Left lung (tissue), 10 donors: Measurements from ENCODE around the gene THYN1. TPM values are rescaled to one million over a fixed set of nuclear protein-coding genes. Genes with fewer than 3 reads are reported as not detected.

Experiments used
- ATAC-seq: fragments of 200-7000 bp; cut with Tn5 transposase; one replicate; pipeline ENCODE4 v1.9.1; 2020; ENCODE audit warnings: moderate library complexity
- DNase-seq, 4 donors: peaks; one replicate each; pipeline ENCODE4 v3.0.0-alpha.2; 2013 to 2020
- H3K27ac ChIP-seq, 2 donors: fragments of 200-600 bp; sonication (generic) in 1 of 2; one replicate each; pipeline versions ENCODE4 v1.5.0 to v1.8.0; 2020 to 2021
- H3K27me3 ChIP-seq, 2 donors: fragments of 200-600 bp; sonication (generic) in 1 of 2; one replicate each; pipeline versions ENCODE4 v1.5.0 to v1.8.0; 2020 to 2021
- H3K36me3 ChIP-seq, 2 donors: fragments of 200-600 bp; sonication (generic) in 1 of 2; one replicate each; pipeline versions ENCODE4 v1.5.0 to v1.8.0; 2020 to 2021
- H3K4me1 ChIP-seq, 2 donors: fragments of 200-600 bp; one replicate each; pipeline ENCODE4 v1.8.0; 2021
- H3K4me3 ChIP-seq, 2 donors: fragments of 200-600 bp; sonication (generic) in 1 of 2; one replicate each; pipeline versions ENCODE4 v1.5.0 to v1.8.0; 2020 to 2021; ENCODE audit warnings: mild to moderate bottlenecking in 1 of 2
- H3K9me3 ChIP-seq, 2 donors: fragments of 200-600 bp; sonication (generic) in 1 of 2; one replicate each; pipeline versions ENCODE4 v1.5.0 to v1.8.0; 2020 to 2021
- intact Hi-C, 2 donors: fragments of 100-400 bp; cut with DNase I; formaldehyde crosslinking; loops; one replicate each; pipeline versions ENCODE4 v1.11.2 to v1.14.2; 2022
- polyA plus RNA-seq, 6 donors: library from polyadenylated mRNA; unstranded; fragments of 120-200 nt; gene quantifications; one replicate each; pipeline ENCODE4 v1.2.1, GENCODE V29; 2013; ENCODE audit not compliant: insufficient read length in 6 of 6
- total RNA-seq, 2 donors: library from RNA; stranded (reverse); fragmentation: NEBNext Ultra II Directional; extraction: Animal tissue kit (Norgen Biotek cat#: 25700); gene quantifications; one replicate each; pipeline ENCODE4 v1.2.1, GENCODE V29; 2021
- TF ChIP-seq, protein P1 (sequence below), 2 donors: fragments of 200-600 bp; sonication (generic) in 1 of 2; IDR thresholded peaks; one replicate each; pipeline versions ENCODE4 v1.5.0 to v1.8.0; 2021; ENCODE audit warnings: antibody characterized with exemption in 2 of 2
- donor health status: DM: no; HTN: yes; CAD: no.
- donor health status: DM: no; HTN: no; CAD: no.

The THYN1 gene
- total and polyA plus RNA-seq, 8 donors = 32.5 to 78.2 (median 61.4) TPM

DNA sequence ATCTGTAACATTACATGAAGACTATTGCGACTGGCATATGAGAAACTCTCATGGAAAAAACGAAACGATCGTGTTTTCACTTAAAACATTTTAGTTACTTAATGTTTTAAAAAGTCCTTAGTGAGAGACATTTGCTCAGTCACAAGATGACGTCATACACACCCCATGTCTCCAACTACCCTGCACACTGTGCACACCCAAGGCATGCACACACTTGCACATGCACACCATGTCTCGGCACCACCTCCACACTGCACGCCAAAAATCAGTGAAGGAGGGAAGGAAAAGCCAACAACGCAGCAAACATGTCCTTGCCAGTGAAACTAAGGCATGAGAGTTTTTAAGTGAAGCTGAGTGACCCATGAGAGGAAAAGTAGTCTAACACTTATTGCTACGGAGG is 47.4 kb downstream of the THYN1 start:
- Histone ChIP-seq H3K27me3 (no peaks in the 10 kb centered on the region), H3K4me3 (no peak overlapping the region), H3K27ac (no peak overlapping the region), H3K4me1 (no peaks in the 10 kb centered on the region), H3K9me3 (no peaks in the 10 kb centered on the region), H3K36me3 (peaks cover 0 to 77% of the 10 kb centered on the region in 2 donors)
- TF ChIP-seq, protein P1, sequence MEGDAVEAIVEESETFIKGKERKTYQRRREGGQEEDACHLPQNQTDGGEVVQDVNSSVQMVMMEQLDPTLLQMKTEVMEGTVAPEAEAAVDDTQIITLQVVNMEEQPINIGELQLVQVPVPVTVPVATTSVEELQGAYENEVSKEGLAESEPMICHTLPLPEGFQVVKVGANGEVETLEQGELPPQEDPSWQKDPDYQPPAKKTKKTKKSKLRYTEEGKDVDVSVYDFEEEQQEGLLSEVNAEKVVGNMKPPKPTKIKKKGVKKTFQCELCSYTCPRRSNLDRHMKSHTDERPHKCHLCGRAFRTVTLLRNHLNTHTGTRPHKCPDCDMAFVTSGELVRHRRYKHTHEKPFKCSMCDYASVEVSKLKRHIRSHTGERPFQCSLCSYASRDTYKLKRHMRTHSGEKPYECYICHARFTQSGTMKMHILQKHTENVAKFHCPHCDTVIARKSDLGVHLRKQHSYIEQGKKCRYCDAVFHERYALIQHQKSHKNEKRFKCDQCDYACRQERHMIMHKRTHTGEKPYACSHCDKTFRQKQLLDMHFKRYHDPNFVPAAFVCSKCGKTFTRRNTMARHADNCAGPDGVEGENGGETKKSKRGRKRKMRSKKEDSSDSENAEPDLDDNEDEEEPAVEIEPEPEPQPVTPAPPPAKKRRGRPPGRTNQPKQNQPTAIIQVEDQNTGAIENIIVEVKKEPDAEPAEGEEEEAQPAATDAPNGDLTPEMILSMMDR (IDR thresholded peaks at IDR 0.05) = no peak
- no peak for ATAC-seq
- intact Hi-C loops = no loop called here
- DNase-seq = no peak

DNA sequence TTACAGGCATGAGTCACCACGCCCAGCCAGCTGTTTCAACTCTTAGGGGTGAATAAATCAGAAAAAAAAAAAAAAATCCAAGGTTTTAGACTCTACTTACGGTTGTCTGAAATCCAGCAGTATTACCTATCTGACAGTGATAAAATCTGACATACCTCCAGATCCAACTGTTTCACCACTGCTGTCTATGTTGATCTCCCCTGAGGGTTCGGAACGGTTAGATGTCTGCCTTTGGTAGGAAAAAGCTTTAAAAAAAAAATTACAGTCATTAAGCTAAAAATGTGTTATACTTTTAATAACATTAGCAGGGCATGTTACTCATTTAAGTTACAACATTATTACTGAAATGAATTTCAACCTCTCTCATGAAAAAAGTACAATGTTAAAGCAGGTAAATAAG is 50.5 kb downstream of the THYN1 start:
- Histone ChIP-seq H3K4me3 (no peak overlapping the region), H3K4me1 (no peaks in the 10 kb centered on the region), H3K27ac (no peak overlapping the region), H3K27me3 (no peaks in the 10 kb centered on the region), H3K36me3 (peaks cover 0 to 72% of the 10 kb centered on the region in 2 donors), H3K9me3 (no peaks in the 10 kb centered on the region)
- no peak for ATAC-seq
- TF ChIP-seq, protein P1 (IDR thresholded peaks at IDR 0.05) = no peak
- intact Hi-C loops = no loop called here
- DNase-seq = no peak

DNA sequence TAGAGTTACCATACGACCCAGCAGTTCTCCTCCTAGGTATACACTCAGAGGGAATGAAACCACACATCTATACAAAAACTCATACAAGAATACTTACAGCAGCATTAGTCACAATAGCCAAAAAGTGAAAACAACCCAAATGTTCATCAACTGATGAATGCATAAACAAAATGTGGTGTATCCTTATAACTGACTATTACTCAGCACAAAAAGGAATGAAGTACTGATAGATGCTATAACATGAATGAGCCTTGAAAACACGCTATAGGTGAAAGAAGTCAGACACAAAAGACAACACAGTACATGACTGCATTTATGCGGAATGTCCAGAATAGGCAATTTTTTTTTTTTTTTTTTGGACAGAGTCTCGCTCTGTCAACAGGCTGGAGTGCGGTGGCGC is 52.5 kb downstream of the THYN1 start:
- peaks cover 0 to 70% of the 10 kb centered on the region in 2 donors for H3K36me3 ChIP-seq
- TF ChIP-seq, protein P1 (IDR thresholded peaks at IDR 0.05) = no peak
- H3K27ac ChIP-seq = no peak overlapping the region
- no peak overlapping the region for H3K4me3 ChIP-seq
- H3K27me3 ChIP-seq = no peaks in the 10 kb centered on the region
- ATAC-seq = no peak
- intact Hi-C loops = no loop called here
- H3K9me3 ChIP-seq = no peaks in the 10 kb centered on the region
- DNase-seq = no peak
- H3K4me1 ChIP-seq = no peaks in the 10 kb centered on the region

DNA sequence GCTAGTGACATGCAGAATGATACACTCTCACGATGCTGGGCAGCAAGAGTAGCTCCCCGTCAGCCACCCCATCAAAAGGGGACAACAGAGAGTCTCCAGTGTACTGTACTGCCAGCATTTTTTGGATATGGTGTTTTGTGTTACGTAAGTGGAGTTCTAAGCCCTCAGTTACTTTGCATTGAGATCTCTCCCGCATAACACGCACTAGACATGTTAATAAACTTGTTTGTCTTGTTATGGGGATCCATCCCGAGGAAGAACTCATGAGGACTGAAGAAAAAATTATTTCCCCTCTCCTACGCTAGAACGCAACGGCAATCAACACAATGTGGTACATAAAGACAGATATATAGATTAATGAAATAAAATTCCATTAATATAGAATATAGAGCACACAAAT is 53.6 kb downstream of the THYN1 start:
- no peak for DNase-seq
- ATAC-seq = no peak
- Histone ChIP-seq H3K9me3 (no peaks in the 10 kb centered on the region), H3K4me3 (no peak overlapping the region), H3K36me3 (peaks cover 0 to 67% of the 10 kb centered on the region in 2 donors), H3K27ac (no peak overlapping the region), H3K4me1 (no peaks in the 10 kb centered on the region), H3K27me3 (no peaks in the 10 kb centered on the region)
- TF ChIP-seq, protein P1 (IDR thresholded peaks at IDR 0.05) = no peak
- intact Hi-C loops = no loop called here

Other genes with a start within 250 kb of the THYN1 start
- 10 to 100 TPM; 29.4 to 31.2 TPM for gene JAM3, start 184.3 kb downstream of the THYN1 start, total RNA-seq
- gene JAM3, start 184.3 kb downstream of the THYN1 start, polyA plus RNA-seq = 10 to 100 TPM; 70.2 to 85.4 (median 74.0) TPM
- 10 to 100 TPM; 16.4 to 24.4 TPM for gene NCAPD3, start 29.4 kb downstream of the THYN1 start, total RNA-seq
- 10 to 100 TPM; 28.4 to 37.7 (median 33.4) TPM for gene NCAPD3, start 29.4 kb downstream of the THYN1 start, polyA plus RNA-seq
- gene VPS26B, start 28.7 kb downstream of the THYN1 start, total RNA-seq = 10 to 100 TPM; 42.5 to 45.2 TPM
- gene VPS26B, start 28.7 kb downstream of the THYN1 start, polyA plus RNA-seq = 10 to 100 TPM; 52.8 to 64.8 (median 56.6) TPM
- 10 to 100 TPM; 31.5 to 48.8 TPM for gene ACAD8, start 216 bp upstream of the THYN1 start, total RNA-seq
- 10 to 100 TPM; 32.6 to 42.3 (median 38.8) TPM for gene ACAD8, start 216 bp upstream of the THYN1 start, polyA plus RNA-seq
- gene GLB1L3, start 23.0 kb upstream of the THYN1 start, total RNA-seq = under 1 TPM; 0.12 to 0.29 TPM
- gene GLB1L3, start 23.0 kb upstream of the THYN1 start, polyA plus RNA-seq = under 1 TPM in 4 of 6 donors, not detected in 2; 0.10 to 0.21 (median 0.15) TPM
- gene GLB1L2, start 78.6 kb upstream of the THYN1 start, total RNA-seq = 10 to 100 TPM; 10.3 to 11.9 TPM
- 1 to 10 TPM; 4.1 to 5.8 (median 4.9) TPM for gene GLB1L2, start 78.6 kb upstream of the THYN1 start, polyA plus RNA-seq
- gene B3GAT1, start 158.9 kb upstream of the THYN1 start, total RNA-seq = under 1 TPM; 0.32 to 0.58 TPM
- gene B3GAT1, start 158.9 kb upstream of the THYN1 start, polyA plus RNA-seq = under 1 TPM; 0.30 to 0.99 (median 0.48) TPM